Measurements from ENCODE around the gene GPR162.

Gene GPR162

GRCh38 chr12:6787309-6787708 lies 34.3 kb upstream of the GPR162 start:
- no peak for DNase-seq

GRCh38 chr12:6788972-6789924 lies 32.4 kb upstream of the GPR162 start, which contains the start of gene CD4:
TSS of gene CD4 (plus strand) at chr12:6789528. CDS start at chr12:6800139, 10,611 bp downstream.
- DNase-seq = no peak

- DNase-seq = no peak
Measured at GRCh38 chr12:6790496-6791150, 31.0 kb upstream of the GPR162 start.

GRCh38 chr12:6791931-6792520 lies 29.6 kb upstream of the GPR162 start:
- DNase-seq = no peak

- DNase-seq = no peak
Measured at GRCh38 chr12:6792522-6793201, 29.0 kb upstream of the GPR162 start.

GRCh38 chr12:6795088-6795487 lies 26.5 kb upstream of the GPR162 start:
- DNase-seq = no peak

- DNase-seq = no peak
Measured at GRCh38 chr12:6796576-6796975, 25.0 kb upstream of the GPR162 start.

- DNase-seq = no peak
Measured at GRCh38 chr12:6799147-6799546, 22.5 kb upstream of the GPR162 start.

- no peak for DNase-seq
Measured at GRCh38 chr12:6807170-6807569, 14.5 kb upstream of the GPR162 start.

- DNase-seq = no peak
Measured at GRCh38 chr12:6809056-6809455, 12.6 kb upstream of the GPR162 start.

GRCh38 chr12:6810758-6811157 lies 10.9 kb upstream of the GPR162 start:
- DNase-seq = no peak

GRCh38 chr12:6813363-6813762 lies 8.3 kb upstream of the GPR162 start:
- DNase-seq = no peak

- DNase-seq = no peak
Measured at GRCh38 chr12:6816598-6816997, 5.0 kb upstream of the GPR162 start.

- no peak for DNase-seq
Measured at GRCh38 chr12:6817098-6817497, 4.5 kb upstream of the GPR162 start.

- no peak for DNase-seq
Measured at GRCh38 chr12:6817662-6818157, 3.9 kb upstream of the GPR162 start.

GRCh38 chr12:6818222-6818621 lies 3.4 kb upstream of the GPR162 start:
- no peak for DNase-seq

- no peak for DNase-seq
Measured at GRCh38 chr12:6818645-6819044, 3.0 kb upstream of the GPR162 start.

GRCh38 chr12:6819106-6820030 lies 2.3 kb upstream of the GPR162 start:
- DNase-seq = no peak

- no peak for DNase-seq
Measured at GRCh38 chr12:6820166-6820565, 1.5 kb upstream of the GPR162 start.

GRCh38 chr12:6822426-6823135 lies 960 bp downstream of the GPR162 start:
- no peak for DNase-seq
